AG09309 (cell line): ENCODE measurements around the gene TBC1D22A.

Experiments
- DNase-seq: peaks from one replicate; pipeline ENCODE4 v3.0.0-alpha.2; 2010; ENCODE audit warnings: low read depth
- H3K4me3 ChIP-seq: 2 replicates; pipeline ENCODE4 v1.5.1; 2011; ENCODE audit warnings: mild to moderate bottlenecking, low read depth, low read length, moderate library complexity; ENCODE audit not compliant: control insufficient read depth
- TF ChIP-seq, protein P1 (sequence below): IDR thresholded peaks from 2 replicates; pipeline ENCODE4 v1.5.1; 2011; ENCODE audit warnings: mild to moderate bottlenecking, low read depth, low read length, inconsistent platforms; ENCODE audit not compliant: insufficient read depth, control insufficient read depth; ENCODE audit errors: missing control alignments

TBC1D22A gene

DNA sequence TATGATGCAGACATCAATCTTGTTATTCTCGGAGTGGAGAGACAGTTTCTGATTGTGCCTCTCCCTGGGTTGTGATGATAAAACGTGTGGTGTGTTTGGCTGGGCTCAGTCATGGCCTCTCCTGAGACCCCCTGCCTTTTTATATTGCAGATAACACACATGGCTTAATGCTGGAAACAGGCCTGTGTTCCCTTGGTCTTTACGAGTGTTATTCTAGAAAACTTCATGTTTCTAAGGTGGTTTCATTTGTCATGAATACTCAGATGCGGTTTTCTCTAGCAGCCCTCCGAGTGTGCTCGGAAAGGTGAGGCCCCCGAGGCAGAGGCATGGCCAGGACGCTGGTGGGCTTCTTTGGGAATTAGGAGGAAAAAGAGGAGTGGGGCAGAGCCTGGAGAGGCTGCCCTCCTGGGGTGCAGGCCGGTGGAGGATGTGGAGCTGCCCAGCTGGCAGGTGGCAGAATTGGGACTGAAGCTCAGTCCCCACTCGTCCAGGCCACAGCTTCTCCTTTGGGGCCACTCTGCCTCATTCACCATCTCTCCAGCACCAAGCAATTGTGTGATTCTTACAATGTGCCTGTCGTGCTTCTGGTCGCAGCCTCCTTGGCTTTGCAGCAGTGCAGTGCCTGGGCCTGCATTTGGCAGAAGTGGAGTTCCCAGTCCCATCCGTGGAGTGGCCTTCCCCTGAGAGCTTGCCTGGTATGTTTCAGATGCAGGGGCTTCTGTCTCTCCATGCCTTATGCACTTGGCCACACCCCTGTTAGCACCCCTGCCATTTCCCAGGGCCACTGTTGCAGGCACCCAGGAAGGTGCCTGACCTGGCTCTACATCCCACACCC is 309.6 kb downstream of the TBC1D22A start:
- H3K4me3 ChIP-seq: no peak overlapping the region
- TF ChIP-seq, protein P1, sequence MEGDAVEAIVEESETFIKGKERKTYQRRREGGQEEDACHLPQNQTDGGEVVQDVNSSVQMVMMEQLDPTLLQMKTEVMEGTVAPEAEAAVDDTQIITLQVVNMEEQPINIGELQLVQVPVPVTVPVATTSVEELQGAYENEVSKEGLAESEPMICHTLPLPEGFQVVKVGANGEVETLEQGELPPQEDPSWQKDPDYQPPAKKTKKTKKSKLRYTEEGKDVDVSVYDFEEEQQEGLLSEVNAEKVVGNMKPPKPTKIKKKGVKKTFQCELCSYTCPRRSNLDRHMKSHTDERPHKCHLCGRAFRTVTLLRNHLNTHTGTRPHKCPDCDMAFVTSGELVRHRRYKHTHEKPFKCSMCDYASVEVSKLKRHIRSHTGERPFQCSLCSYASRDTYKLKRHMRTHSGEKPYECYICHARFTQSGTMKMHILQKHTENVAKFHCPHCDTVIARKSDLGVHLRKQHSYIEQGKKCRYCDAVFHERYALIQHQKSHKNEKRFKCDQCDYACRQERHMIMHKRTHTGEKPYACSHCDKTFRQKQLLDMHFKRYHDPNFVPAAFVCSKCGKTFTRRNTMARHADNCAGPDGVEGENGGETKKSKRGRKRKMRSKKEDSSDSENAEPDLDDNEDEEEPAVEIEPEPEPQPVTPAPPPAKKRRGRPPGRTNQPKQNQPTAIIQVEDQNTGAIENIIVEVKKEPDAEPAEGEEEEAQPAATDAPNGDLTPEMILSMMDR: no peak
- DNase-seq: no peak

DNA sequence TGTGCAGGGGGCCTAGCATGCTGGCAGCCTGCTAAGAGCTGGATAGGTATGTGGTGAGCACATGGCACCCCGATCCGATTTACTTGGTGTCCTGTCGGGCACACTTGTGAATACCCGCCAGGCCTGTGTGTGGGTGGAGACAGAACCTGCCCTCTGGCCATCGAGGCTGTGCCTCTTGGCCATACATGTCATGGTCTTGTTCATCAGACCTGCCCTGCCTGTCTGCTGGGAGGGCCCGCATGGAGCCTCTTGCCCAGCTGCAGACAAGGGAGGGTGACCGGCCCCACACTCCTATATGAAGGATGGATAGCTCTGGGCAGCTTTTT is 310.2 kb downstream of the TBC1D22A start:
- no peak overlapping the region for H3K4me3 ChIP-seq
- DNase-seq: no peak
- TF ChIP-seq, protein P1: no peak

DNA sequence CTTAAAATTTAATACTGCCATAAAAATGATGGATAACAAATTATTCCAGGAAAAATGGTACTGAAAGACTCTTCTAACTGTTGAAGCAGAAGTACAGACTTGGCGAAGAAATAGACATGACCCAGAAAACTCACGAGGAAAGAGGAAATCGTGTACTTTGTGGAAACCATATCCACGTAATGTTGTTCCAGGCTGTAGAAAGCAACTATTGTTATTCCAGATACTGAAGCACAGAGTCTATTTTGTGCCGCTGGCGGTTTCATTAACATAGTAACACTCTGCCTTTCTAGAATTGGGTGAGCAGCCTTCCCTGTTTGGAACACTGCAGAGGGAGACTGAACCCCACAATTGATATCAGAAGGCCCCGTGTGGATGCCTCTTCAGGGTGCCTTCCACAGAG is 310.6 kb downstream of the TBC1D22A start:
- no peak overlapping the region for H3K4me3 ChIP-seq
- no peak for DNase-seq
- TF ChIP-seq, protein P1: no peak

DNA sequence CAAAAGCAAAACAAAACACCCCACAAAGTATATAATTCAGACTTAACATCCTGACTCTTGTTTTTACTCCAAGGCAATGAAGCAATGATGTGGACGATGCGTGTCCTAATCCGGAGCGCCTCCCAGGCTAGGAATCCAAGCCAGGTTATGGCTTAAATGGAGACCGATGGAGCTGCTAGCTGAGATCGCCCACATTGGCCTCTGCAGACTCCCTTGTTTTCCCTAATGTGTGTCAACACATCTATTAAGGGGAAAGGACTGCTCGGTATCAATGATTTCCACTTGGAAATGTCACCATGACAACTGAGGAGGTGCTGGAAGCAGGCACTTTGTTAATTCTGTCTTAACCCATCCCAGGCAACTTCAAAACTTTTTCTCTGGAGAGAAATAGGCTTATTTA is 311.7 kb downstream of the TBC1D22A start:
- no peak for DNase-seq
- H3K4me3 ChIP-seq: no peak overlapping the region
- TF ChIP-seq, protein P1: no peak

DNA sequence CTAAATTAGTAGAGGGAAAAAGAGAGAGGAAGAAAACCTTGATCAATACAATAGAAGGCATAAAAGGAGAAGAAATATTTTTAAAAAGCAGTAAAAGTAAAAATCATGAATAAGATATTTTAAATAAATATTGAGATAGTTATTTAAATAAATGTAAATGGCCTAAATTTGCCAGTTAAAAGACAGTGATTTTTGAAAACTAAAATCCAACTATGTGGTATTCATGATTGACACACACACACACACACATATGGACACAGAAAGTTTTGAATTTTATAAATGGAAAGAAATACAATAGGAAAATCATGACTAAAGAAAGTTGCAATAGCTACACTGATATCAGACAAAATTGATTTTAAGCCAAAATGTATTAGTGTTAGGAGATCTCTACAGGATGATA is 313.1 kb downstream of the TBC1D22A start:
- no peak overlapping the region for H3K4me3 ChIP-seq
- DNase-seq: no peak
- TF ChIP-seq, protein P1: no peak

DNA sequence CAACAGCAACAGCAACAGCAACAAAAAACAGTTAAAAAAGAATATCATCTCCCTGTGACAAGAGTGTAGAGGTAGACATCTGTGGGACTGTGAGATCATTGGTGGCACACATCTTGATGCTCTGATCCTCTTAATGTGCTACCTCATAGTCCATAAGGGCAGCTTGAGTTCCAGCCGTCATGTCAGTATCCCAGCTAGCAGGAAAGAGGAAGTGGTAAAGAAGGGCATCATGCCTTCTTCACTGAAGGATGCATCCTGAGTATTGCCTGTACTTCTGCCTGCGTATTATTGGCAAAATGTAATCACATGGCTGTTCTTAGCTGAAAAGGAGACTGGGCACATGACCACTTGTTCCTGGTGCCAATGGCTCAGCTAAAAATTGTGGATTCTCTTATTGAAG is 314.3 kb downstream of the TBC1D22A start:
- TF ChIP-seq, protein P1: no peak
- H3K4me3 ChIP-seq: no peak overlapping the region
- no peak for DNase-seq
